GM10266 (cell line): ENCODE results near the gene BPIFB4.
"Not testable (repeated sequence)": the region's sequence is repeated elsewhere in the genome, so short reads cannot be mapped to it uniquely, and the experiment has no call there.

Source experiments
- DNase-seq: peaks from one replicate; pipeline ENCODE4 v3.0.0; 2012; ENCODE audit errors: extremely low spot score
- CTCF ChIP-seq: IDR thresholded peaks from 2 replicates; pipeline ENCODE4 v1.5.1; 2012; ENCODE audit warnings: mild to moderate bottlenecking, low read depth; ENCODE audit not compliant: control insufficient read depth, insufficient read depth; ENCODE audit errors: missing control alignments

The BPIFB4 gene

GRCh38 chr20:33110147-33110825, 30.8 kb downstream of the BPIFB4 start:
- TF ChIP-seq CTCF = no peak
- DNase-seq = no peak

- no peak for DNase-seq
- no peak for TF ChIP-seq CTCF
Observed at GRCh38 chr20:33111306-33111705, 31.9 kb downstream of the BPIFB4 start.

- no peak for TF ChIP-seq CTCF
- no peak for DNase-seq
Observed at GRCh38 chr20:33112547-33113386, 33.3 kb downstream of the BPIFB4 start.

GRCh38 chr20:33113387-33113908, 34.0 kb downstream of the BPIFB4 start:
- DNase-seq = no peak
- no peak for TF ChIP-seq CTCF

GRCh38 chr20:33115501-33115900, 36.1 kb downstream of the BPIFB4 start:
- DNase-seq = not testable (repeated sequence)

- no peak for TF ChIP-seq CTCF
- DNase-seq = peak; percentile 63
Observed at GRCh38 chr20:33119725-33120720, 40.6 kb downstream of the BPIFB4 start.

- no peak for DNase-seq
- TF ChIP-seq CTCF = no peak
Observed at GRCh38 chr20:33120934-33121333, 41.5 kb downstream of the BPIFB4 start.

- DNase-seq = not testable (repeated sequence)
Observed at GRCh38 chr20:33122297-33122696, 42.9 kb downstream of the BPIFB4 start.
